Upper lobe of right lung (tissue), 1 donor: ENCODE data around the gene GRAMD1A. TPM values are rescaled to one million over a fixed set of nuclear protein-coding genes. Genes with fewer than 3 reads are reported as not detected.
"Not testable (repeated sequence)": the region's sequence is repeated elsewhere in the genome, so short reads cannot be mapped to it uniquely, and the experiment has no call there.

Experiments used
- ATAC-seq: fragments of 200-7000 bp; cut with Tn5 transposase; one replicate; pipeline ENCODE4 v1.9.1; 2020; ENCODE audit warnings: mild to moderate bottlenecking, moderate library complexity
- DNase-seq: peaks from one replicate; pipeline ENCODE4 v3.0.0-alpha.2; 2020
- H3K27ac ChIP-seq: fragments of 200-600 bp; one replicate; pipeline ENCODE4 v1.8.0; 2022
- H3K27me3 ChIP-seq: fragments of 200-600 bp; one replicate; pipeline ENCODE4 v1.8.0; 2022; ENCODE audit warnings: mild to moderate bottlenecking
- H3K36me3 ChIP-seq: fragments of 200-600 bp; one replicate; pipeline ENCODE4 v1.8.0; 2022
- H3K4me1 ChIP-seq: fragments of 200-600 bp; one replicate; pipeline ENCODE4 v1.8.0; 2022
- H3K4me3 ChIP-seq: fragments of 200-600 bp; one replicate; pipeline ENCODE4 v1.8.0; 2022; ENCODE audit warnings: mild to moderate bottlenecking
- H3K9me3 ChIP-seq: fragments of 200-600 bp; one replicate; pipeline ENCODE4 v1.8.0; 2022
- intact Hi-C: fragments of 100-400 bp; cut with DNase I; formaldehyde crosslinking; loops from one replicate; pipeline ENCODE4 v1.11.0; 2022
- total RNA-seq: library from RNA; stranded (reverse); fragmentation: NEBNext Ultra II Directional; extraction: Animal tissue kit (Norgen Biotek cat#: 25700); gene quantifications from one replicate; pipeline ENCODE4 v1.2.1, GENCODE V29; 2021
- TF ChIP-seq, protein P1 (sequence below): fragments of 200-600 bp; IDR thresholded peaks from one replicate; pipeline ENCODE4 v1.8.0; 2022; ENCODE audit warnings: antibody characterized with exemption
- donor health status: DM: no; HTN: yes; CAD: no; lungs with severe emphysema.

The GRAMD1A gene
- total RNA-seq, 1 donor from 2014 or later: 107 TPM

GRCh38 chr19:34964598-34964997 lies 35.5 kb upstream of the GRAMD1A start:
- H3K4me3 ChIP-seq: no peak overlapping the region

DNA sequence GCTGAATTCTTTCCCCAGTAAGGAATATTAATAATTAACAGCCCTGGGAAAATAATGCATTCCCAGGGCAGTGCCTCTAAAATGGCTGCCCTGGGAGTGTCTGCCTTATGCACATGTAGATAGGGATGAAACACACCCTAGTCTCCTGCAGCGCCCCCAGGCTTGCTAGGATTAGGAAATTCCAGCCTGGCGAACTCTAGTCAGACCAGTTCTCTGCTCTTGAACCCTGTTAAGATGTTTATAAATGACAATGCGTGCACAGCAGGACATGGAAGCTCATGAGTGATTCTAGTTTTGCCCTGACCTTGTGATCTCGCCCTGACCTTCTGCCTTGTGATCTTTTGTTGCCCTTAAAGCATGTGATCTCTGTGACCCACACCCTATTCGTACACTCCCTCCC lies 34.6 kb upstream of the GRAMD1A start:
- H3K4me3 ChIP-seq, H3K9me3 ChIP-seq, DNase-seq, H3K36me3 ChIP-seq, ATAC-seq, intact Hi-C loops, H3K27ac ChIP-seq, H3K27me3 ChIP-seq: not testable (repeated sequence)
- H3K4me1 ChIP-seq: peaks cover 12% of the 10 kb centered on the region

More at GRCh38 chr19:34964598-34964997, 35.5 kb upstream of the GRAMD1A start:
- peaks cover 9% of the 10 kb centered on the region for H3K36me3 ChIP-seq
- no peaks in the 10 kb centered on the region for H3K27me3 ChIP-seq
- TF ChIP-seq, protein P1, sequence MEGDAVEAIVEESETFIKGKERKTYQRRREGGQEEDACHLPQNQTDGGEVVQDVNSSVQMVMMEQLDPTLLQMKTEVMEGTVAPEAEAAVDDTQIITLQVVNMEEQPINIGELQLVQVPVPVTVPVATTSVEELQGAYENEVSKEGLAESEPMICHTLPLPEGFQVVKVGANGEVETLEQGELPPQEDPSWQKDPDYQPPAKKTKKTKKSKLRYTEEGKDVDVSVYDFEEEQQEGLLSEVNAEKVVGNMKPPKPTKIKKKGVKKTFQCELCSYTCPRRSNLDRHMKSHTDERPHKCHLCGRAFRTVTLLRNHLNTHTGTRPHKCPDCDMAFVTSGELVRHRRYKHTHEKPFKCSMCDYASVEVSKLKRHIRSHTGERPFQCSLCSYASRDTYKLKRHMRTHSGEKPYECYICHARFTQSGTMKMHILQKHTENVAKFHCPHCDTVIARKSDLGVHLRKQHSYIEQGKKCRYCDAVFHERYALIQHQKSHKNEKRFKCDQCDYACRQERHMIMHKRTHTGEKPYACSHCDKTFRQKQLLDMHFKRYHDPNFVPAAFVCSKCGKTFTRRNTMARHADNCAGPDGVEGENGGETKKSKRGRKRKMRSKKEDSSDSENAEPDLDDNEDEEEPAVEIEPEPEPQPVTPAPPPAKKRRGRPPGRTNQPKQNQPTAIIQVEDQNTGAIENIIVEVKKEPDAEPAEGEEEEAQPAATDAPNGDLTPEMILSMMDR: no peak
- peaks cover 15% of the 10 kb centered on the region for H3K9me3 ChIP-seq
- no peak for ATAC-seq
- intact Hi-C loops: no loop called here
- DNase-seq: no peak
- no peak overlapping the region for H3K27ac ChIP-seq
- H3K4me1 ChIP-seq: peaks cover 12% of the 10 kb centered on the region

GRCh38 chr19:34967551-34967950 lies 32.6 kb upstream of the GRAMD1A start:
- no peak overlapping the region for H3K27ac ChIP-seq
- DNase-seq (no peak), ATAC-seq (no peak)
- TF ChIP-seq, protein P1: no peak
- peaks cover 7% of the 10 kb centered on the region for H3K4me1 ChIP-seq
- intact Hi-C loops: no loop called here
- no peak overlapping the region for H3K4me3 ChIP-seq
- no peaks in the 10 kb centered on the region for H3K36me3 ChIP-seq
- no peaks in the 10 kb centered on the region for H3K27me3 ChIP-seq
- H3K9me3 ChIP-seq: no peaks in the 10 kb centered on the region

DNA sequence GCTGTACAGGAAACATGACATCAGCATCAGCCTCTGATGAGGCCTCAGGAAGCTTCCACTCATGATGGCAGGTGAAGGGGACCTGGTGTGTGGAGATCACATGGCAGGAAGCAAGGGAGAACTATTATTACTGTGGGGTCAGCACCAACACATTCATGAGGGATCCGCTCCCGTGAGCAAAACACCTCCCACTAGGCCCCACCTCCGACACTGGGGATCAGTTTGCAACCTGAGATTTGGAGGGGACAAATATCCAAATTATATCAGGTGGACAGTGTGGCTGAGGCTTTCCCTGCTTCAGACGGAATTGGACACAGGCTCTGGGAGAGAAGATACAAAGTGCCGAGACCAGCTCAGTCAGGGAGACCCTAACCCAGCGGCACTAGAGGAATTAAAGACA lies 30.4 kb upstream of the GRAMD1A start:
- no peak overlapping the region for H3K4me3 ChIP-seq
- no peak for DNase-seq
- no peak overlapping the region for H3K27ac ChIP-seq
- H3K36me3 ChIP-seq: no peaks in the 10 kb centered on the region
- ATAC-seq: no peak
- peaks cover 11% of the 10 kb centered on the region for H3K4me1 ChIP-seq
- H3K9me3 ChIP-seq: no peaks in the 10 kb centered on the region
- no peaks in the 10 kb centered on the region for H3K27me3 ChIP-seq
- TF ChIP-seq, protein P1: no peak
- intact Hi-C loops: loop anchor here (5.0 kb wide), 1 partner anchor 43 kb away; no protein-coding TSS in a partner anchor

DNA sequence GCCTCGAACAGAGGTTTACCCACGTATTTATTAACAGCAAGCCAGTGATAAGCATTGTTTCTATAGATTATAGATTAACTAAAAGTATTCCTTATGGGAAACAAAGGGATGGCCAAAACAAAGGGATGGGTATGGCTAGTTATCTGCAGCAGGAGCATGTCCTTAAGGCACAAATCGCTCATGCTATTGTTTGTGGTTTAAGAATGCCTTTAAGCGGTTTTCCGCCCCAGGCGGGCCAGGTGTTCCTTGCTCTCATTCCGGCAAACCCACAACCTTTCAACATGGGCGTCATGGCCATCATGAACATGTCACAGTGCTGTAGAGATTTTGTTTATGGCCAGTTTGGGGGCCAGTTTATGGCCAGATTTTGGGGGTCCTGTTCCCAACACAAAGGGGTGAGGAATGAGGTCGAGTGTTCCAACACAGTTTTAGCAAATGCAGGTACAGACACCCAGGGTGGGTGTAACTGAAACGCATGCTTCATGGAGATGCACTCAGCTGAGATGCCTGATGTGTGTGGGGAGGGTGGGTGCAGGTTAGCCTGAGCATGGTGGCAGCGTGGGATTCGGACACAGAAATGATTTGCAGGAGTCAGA lies 29.8 kb upstream of the GRAMD1A start:
- not testable (repeated sequence) for DNase-seq, H3K36me3 ChIP-seq, H3K4me3 ChIP-seq, H3K27ac ChIP-seq, H3K9me3 ChIP-seq, H3K27me3 ChIP-seq, ATAC-seq
- intact Hi-C loops: loop anchor here (5.0 kb wide), 1 partner anchor 42 kb away; no protein-coding TSS in a partner anchor
- peaks cover 16% of the 10 kb centered on the region for H3K4me1 ChIP-seq

DNA sequence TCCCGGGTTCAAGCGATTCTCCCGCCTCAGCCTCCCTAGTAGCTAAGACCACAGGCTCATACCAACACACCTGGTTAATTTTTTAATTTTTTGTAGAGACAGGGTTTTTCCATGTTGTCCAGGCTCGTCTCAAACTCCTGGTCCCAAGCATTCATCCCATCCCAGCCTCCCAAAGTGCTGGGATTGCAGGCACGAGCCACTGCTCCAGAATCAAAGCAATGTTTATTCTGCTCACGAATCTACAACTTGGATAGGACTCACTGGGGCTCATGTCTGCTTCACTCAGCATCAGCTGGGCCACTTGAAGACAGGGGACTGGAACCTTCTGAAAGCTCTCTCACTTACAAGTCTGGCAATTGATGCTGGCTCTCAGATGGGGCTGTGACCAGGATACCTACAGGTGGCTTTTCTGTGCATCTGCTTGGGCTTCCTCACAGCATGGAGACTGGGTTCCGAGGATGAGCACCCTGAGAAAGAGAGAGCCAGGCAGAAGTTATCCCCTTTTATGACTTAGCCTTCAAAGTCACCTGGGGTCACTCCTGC lies 27.9 kb upstream of the GRAMD1A start:
- ATAC-seq (no peak), DNase-seq (no peak)
- H3K27ac ChIP-seq: no peak overlapping the region
- no peaks in the 10 kb centered on the region for H3K36me3 ChIP-seq
- intact Hi-C loops: loop anchor here (5.0 kb wide), 1 partner anchor 40 kb away; no protein-coding TSS in a partner anchor
- no peaks in the 10 kb centered on the region for H3K9me3 ChIP-seq
- TF ChIP-seq, protein P1: no peak
- H3K4me3 ChIP-seq: no peak overlapping the region
- H3K4me1 ChIP-seq: peaks cover 20% of the 10 kb centered on the region
- no peaks in the 10 kb centered on the region for H3K27me3 ChIP-seq
